GM21529 (cell line): ENCODE results near the gene SLC43A2.
A peak's percentile ranks its signal among the peaks of the same experiment; 100 is the strongest.

Experiments
- ATAC-seq: cut with Tn5 transposase; IDR thresholded peaks from one replicate; pipeline ENCODE4 v1.9.1; 2021; ENCODE audit not compliant: unreplicated experiment

The SLC43A2 gene

DNA sequence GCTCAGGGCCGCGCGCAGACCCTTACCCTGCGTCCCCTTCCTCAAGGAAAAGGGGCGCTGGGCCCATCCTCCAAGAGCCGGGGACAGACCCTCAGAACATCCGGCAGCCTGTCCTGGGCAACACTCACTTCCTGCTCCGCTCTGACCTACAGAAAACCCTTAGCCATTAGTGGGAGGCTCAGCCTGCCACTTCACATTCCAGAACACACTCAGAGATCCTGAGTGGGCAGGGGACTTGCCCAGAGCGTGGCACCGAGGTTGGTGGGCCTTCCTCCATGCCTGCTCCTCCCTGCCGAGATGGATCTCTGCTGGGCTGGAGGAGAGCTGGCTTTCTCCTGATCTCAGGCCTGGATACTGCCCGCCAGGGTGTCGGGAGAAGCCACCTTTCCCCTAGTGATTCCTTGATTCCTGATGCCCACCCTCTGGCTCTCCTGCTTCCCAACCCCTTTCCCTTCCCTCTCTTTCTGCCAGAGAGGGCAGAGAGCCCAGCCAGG lies 15.4 kb upstream of the SLC43A2 start:
- no peak for ATAC-seq

DNA sequence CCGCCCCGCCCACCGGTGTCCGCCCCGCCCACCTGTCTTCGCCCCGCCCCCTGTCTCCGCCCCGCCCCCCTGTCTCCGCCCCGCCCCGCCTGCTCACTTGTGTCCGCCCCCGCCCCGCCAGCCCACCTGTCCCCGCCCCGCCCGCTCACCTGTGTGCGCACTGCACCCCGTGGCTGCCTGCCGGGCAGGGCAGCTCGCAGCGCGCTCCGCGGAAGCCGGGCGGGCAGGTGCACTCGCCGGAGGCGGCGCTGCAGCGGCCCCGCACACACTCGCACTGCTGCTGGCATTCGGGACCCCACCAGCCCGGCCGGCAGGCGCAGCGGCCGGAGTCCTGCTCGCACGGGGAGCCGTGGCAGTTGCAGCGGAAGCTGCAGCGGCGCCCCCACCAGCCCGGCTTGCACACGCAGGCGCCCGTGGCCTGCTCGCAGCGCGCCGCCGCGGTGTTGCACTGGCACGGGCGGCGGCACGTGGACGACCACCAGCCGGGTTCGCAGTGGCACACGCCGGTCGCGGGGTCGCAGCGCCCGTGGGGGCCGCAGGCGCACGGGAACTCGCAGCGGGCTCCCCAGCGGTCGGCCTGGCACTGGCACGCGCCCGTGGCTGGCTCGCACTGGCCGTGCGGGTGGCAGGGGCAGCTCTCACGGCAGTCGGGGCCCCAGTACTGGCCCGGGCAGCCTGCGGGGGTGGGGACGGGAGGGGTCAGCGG lies 14.8 kb upstream of the SLC43A2 start:
- no peak for ATAC-seq

DNA sequence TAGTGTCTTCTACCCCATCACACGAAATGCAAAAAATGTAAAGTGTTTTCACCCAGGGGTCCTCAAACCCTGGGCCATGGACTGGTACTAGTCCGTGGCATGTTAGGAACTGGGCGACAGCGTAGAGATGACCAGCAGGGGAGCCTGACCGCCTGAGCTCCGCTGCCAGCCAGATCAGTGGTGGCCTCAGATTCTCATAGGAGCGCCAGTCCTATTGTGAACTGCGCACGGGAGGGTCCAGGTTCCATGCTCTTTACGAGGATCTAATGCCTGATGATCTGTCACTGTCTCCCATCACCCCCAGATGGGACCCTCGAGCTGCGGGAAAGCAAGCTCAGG lies 12.4 kb upstream of the SLC43A2 start:
- ATAC-seq = no peak

DNA sequence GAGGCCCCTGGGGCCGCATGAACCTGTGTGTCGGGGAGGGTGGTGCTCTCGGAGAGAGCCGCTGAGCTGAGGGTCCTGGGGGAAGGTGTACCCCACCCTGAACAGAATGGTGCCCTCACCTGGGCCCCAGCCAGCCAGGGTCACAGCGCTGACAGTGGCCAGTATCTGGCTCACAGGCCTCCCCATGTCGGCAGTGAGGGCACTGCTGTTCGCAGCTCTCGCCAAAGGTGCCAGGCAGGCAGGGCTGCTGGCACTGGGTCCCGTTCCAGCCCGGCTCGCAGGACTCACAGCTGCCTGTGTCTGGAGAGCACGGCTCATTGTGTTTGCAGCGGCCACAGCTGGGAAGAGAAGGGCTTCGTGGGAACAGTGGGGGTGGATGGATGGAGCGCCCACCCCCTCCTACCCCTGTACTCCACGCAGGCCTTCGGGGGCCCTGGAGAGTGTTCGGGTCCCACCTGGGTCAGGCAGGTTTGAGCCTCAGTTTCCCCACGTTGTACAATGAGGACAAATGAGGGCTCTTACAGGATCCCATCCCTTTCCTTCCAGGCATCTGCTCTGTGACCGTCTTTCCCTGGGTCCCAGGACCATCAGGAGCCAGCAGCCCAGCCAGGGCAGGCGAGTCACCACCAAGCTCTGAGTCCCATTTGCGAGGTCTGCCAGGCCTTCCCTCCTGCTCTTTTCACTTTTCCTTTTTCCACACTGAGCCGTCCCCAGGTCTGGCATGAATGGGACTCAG lies 11.9 kb upstream of the SLC43A2 start:
- no peak for ATAC-seq

DNA sequence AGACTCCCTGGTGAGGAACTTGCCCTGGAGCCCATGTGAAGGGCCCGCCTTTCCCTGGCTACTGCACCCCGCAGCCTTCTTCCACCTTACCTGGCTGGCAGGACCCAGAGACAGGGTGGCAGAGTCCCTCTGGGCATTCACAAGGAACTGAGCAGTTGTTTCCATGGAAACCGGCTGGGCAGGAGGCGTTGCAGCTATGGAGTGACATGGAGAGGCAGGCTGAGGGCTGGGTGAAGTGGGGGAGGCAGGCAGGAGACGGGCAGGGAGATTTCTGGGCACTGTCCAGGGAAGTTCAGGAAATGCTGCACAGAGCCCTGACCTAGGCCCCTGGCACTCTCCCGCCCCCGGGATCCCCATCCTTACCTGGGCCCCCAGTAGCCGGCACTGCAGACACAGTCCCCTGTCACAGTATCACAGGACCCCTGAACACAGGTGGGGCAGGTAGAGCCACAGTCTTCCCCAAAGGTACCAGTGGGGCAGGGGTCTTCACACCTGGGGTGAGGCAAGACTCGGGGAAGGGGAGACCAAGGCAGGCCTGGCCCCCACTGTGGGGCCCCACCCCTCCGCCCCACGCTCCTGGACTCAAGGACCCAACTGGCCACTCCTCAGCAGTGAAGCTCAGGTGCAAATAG lies 11.0 kb upstream of the SLC43A2 start:
- no peak for ATAC-seq

DNA sequence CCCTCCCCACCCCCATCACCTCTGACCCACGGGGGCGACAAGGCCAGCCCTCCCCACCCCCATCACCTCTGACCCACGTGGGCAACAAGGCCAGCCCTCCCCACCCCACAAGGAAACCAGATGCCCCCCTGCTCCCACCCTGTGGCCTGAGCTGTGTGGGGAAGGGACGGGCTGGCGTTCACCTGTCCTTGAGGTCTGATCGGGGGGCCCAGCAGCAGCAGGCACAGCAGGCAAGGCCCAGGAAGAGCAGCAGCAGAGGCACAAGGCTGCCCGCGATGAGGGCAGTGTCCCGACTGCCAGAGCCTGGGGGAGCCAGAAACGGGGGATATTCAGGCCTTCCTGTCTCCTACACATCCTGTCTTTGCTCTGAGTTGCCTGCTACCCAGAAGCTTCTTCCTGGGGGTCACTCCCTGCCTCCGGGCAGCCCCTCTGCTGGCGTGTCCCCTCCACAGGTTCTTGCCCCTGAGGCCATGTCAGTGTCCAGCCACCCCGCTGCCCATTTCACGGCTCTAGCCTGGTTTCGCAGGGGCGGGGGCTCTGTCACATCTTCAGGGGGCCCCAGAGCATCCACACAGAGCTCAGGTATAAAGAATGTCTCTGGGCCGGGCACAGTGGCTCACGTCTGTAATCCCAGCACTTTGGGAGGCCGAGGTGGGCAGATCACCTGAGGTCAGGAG lies 10.1 kb upstream of the SLC43A2 start:
- ATAC-seq = no peak

DNA sequence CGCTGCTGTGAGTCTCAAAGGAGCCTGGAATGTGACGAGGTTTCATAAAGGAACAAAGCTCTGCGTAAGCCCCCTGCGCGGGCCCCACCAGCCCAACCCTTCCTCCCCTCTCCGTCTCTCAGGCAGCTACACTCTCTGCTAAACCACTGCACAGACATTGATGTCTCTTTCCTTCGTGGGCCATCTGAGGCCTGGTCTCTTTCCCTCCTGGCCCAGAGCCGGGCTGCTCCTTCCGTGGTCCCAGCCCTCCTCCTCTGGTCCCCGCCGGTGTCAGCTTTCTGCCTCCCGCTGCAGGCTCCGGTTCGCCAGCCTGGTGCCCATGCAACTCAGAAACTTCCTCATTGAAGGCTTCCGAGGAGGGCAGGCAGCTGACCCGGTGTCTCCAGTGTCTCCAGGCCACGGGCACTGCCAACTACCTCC lies 9.5 kb upstream of the SLC43A2 start:
- ATAC-seq = no peak

DNA sequence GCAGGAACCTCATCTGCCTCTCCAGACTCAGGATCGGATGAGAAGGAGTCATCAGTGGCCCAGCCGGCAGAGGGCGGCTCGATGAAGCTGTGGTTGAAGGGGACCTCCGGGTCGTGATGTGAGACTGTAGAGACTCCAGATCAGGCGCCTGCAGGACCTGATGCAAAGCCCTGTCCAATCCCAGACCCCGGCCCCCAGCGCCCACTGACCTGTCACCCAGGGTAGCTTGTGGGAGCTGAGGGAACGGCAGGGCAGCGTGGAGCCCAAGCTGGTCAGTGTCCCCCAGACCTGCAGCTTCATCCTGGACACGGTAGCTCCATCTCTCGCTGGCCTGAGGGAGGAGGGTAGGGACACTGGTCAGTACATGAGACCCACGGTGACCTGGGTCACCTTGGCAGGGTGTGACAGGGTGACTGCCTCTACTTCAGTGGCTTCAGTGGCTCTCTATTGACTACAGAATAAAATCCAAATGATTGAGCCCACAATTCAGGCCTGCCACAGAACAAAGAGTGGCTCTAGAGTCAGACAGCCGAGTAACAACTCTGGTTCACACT lies 8.2 kb upstream of the SLC43A2 start:
- ATAC-seq = no peak

DNA sequence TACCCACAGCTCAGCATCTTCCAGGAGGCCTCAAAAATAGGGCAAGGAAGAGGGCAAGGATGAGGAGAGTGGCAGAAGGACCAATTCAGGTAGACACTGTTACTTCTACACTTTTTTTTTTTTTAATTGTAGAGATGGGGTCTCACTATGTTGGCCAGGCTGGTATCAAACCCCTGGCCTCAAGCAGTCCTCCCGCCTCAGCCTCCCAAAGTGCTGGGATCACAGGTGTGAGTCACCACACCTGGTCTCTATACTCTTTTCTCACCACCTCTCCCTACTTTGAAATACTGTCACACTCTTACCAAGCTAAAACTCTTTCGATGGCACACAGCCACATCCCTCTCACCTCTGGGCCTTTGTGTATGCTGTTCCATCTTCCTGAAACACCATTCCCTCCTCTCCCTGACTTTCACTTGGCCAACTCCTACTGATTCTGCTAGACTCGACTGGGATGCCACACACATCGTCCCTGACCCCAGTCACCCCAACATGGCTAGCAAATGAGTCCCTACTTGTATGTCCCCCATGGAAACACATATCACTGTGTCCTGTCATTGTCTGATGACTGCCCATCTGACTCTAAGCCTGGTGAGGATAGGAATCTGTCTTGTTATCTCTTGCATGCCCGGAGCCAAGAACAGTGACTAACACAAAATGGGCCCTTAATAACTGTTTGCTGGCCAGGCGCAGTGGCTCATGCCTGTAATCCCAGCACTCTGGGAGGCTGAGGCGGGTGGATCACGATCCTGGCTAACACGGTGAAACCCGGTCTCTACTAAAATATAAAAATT lies 7.2 kb upstream of the SLC43A2 start:
- ATAC-seq = no peak

DNA sequence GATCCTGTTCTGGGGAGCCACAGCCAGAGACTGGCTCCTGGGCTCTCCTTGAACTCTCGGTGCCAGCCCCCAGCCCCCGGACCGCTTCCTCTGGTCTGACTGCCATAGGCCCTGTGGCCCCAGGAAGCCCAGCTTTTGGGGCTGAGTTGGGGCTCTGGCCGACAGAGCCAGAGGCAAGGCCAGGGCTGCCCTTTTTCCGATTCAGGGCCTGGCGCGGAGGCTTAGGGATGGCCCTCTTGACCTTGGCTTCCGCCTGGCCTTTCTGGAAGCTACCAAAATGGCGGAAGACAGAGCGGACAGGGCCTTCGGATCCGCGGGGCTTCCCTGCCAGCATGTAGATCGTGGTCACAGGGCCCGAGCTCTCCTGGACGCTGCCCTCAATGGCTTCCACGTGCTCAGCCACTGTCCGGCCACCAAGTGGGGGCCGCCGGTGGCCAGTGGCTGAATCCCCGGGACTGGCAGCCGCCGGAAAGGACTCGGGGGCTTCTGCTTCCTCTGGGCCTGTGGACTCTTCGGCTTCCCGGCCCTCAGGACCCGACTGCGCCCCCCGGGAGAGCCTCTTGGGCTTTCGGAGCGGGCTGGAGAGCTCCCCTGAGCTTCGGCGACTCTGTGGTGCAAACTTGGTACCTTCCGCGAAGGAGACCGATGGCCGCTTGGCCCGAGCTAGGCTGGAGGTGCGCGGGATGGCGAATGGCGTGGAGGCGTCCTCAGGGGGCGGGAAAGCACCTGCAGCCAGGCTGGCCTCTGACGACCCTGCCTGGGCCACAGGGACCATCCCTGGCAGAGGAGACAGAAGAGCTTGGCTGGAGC lies 6.4 kb upstream of the SLC43A2 start:
- no peak for ATAC-seq

DNA sequence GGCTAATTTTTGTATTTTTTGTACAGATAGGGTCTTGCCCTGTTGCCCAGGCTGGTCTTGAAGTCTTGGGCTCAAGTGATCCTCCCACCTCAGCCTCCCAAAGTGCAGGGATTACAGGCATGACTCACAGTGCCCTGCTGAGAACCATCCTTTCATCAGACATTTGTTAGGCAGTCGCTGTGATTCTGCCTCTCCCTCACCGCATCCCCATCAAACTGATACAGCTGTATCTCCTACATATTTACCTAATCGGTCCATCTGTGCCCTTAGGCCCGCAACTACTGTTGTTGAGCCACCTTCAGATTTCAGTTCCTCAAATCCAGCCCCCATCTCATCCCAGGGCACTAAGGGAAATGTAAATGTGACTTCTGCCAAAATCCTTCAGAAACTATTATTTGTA lies 2.0 kb upstream of the SLC43A2 start:
- ATAC-seq = no peak

DNA sequence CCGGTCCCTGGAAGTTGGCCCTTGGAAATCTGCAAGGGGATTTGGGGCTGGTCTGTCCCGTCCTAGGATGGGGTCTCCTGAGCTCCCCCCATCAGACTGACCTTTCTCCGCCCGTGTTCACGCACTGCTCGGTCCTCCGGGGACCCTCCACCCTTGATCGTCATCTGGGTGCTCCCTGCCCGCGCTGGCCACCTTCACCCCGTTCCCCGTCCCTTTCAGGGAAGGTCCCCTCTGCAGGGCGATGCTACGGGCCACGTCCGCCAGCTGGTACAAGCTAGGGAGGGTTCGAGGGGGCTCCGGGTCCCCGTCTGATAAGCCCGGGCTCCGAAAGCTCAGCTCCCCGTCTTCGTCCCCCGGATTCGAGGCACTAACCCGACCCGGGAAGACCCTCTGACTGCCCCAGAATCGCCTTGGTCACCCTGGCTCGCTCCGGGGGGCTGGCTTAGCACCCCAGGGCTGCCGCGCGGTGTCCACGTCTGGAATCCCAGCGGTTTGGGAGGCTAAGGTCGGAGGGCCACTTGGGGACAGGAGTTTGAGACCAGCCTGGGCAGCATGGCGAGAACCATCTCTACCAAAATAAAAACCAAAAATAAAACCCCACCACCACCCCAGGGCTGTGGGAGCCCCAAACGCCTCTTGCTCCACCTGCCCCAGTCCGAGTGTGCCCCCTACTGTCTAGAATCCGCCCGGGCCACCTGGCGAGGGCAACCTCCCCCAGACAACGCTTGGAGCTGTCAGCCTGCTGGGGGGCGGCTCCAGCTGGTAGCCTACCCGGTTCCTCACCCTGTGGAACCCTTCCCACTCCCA lies 1.1 kb upstream of the SLC43A2 start:
- no peak for ATAC-seq

DNA sequence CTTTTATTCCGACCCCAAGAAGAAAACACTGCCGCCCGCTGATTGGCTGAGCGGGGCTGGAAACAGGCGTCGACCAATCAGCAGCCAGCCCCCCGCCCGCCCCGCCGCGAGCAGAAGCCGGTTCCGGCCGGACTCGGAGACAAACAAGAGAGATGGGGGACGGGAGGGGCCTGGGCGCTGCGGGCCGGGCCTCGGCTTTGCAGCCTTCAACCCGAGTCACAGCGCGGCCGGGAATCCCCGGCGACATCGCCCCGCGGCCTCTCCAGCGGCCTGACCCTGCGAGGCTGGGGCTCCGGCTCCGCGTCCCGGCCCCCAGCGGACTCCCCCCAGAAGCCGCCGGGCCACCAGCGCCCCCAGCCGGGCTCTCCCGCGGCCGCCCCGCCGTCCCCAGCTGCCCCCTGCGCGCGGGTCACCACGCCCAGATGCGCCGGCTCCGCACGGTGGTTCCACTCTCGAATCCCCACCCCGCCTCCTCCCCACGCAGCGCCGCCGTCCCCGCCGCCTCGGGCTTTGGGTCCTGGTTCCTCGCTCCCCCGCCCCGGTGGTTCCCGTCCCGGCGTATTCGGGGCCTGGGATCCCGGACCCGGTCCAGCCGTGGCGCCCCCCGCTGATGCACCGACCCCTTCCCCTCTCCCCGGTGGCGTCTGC lies 346 bp upstream of the SLC43A2 start:
- peak; percentile 53 for ATAC-seq

DNA sequence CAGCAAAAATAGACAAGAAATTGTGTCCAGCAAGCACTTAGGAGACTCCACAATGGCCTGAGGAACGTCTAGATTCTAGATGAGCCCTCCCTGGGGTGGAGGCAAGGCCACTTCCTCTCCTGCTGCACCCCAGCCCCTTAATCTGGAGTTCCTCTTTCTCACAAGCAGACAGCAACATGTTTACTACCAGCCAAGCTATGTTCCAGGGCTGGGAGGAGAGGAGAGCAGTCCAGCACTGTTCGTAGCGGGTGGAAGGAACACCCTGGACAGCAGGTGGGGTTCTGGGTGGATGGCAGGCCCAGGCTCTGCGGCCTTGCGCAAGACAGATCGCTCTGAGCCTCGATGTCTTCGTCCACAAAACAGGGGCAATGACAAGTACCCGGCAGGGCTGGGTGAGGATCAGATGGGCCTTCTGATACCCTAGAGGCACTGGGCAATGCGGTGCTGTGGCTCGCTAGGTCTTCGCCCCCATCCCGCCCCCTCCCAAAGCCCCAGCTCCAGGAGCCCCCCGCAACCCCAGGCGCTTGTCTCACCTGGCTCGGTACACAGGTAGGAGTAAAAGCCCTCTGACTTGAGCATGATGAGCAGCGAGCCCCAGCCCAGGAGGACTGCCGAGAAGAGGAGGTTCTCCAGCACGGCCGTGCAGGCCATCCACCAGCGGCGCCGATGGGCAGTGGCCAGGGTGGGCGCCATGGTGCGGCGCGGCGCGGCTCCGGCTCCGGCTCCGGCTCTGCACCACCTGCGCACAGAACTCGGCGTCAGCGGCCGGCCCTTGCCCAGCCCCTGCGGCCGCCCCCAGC lies 1.3 kb downstream of the SLC43A2 start:
- ATAC-seq = no peak

DNA sequence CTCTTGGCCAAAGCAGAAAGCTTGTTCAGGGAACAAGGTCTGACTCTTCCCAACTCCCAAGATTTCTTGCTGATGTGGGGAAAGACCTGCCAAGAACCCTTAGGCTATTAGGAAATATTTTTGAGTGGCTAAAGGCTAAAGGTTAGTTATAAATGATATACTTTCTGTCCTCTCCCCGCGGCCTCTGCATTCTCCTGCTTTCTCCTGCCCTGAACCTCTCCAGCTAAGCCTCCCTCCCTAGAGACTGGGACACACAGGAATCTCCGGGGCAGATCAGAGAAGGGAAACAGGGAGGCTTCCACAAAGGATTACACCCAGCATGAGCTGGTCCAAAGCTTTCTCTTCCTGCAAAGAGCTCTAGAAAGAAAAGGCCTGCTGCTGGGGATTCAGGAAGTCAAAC lies 2.3 kb downstream of the SLC43A2 start:
- ATAC-seq = no peak

DNA sequence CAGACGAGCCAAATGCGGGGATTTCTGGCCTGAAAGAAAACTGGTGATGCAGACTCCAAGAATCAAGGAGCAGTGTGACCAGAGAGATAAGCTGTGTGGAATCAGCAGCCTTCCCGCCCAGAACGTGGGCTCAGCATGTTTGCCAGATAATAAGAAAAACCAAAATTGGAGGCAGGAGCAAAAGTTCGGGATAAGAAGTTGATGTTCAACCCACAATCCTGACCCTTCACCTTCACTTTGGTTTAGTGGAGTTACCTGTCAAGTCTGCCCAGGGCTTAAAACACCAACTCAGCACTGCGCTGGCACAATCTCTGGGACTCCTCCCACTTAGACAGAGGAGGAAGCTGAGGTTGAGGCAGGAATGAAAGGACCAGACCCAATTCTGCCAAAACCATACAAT lies 3.1 kb downstream of the SLC43A2 start:
- no peak for ATAC-seq

DNA sequence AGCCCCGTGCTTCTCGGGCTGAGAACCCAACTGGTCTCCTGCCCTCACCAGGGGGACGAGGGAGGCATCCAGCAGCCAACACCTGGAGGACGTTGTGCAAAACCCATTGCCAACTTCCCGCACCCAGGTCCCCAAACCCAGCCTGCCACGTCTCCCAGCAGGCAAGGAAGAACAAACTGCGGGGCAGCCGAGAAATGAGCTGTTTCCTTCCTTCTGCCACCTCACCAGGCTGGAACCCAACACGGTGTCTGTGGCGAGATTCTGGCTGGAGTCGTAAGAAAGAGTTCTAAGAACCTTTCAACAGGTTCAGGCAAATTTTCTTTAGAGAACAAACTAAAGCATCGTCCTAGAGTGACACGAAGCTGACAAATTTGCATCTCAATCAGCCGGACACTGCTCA lies 3.6 kb downstream of the SLC43A2 start:
- ATAC-seq = no peak

DNA sequence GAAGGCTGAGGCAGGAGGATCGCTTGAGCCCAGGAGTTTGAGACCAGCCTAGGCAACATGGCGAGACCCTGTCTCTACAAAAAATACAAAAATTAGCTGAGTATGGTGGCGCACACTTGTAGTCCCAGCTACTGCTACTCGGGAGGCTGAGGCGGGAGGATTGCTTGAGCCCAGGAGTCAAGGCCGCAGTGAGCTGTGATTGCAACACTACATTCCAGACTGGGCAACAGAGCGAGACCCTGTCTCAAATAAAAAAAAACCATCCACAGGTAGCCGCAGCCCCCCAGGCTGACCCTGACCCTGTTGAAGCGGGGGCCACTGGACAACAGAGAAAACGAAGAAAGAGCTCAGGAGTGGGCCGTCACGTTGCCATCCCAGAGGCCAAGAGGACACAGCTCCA lies 4.0 kb downstream of the SLC43A2 start:
- ATAC-seq = no peak
